WERI-Rb-1 (cell line): ENCODE data around the gene GPBP1.
"Not testable (repeated sequence)": the region's sequence is repeated elsewhere in the genome, so short reads cannot be mapped to it uniquely, and the experiment has no call there.

Experiments used
- DNase-seq: peaks from one replicate; pipeline ENCODE4 v3.0.0-alpha.2; 2020
- H3K27ac ChIP-seq: fragments of 250-450 bp; sonication (Bioruptor Pico); 2 replicates; pipeline ENCODE4 v1.5.1; 2020; ENCODE audit warnings: mild to moderate bottlenecking, moderate library complexity
- H3K27me3 ChIP-seq: fragments of 250-450 bp; sonication (Bioruptor Pico); 2 replicates; pipeline ENCODE4 v1.5.1; 2021; ENCODE audit warnings: mild to moderate bottlenecking, low read depth, moderate library complexity; ENCODE audit not compliant: insufficient read depth, severe bottlenecking
- H3K36me3 ChIP-seq: fragments of 250-450 bp; sonication (Bioruptor Pico); 2 replicates; pipeline ENCODE4 v1.5.1; 2020; ENCODE audit warnings: mild to moderate bottlenecking, moderate library complexity
- H3K4me3 ChIP-seq: 2 replicates; pipeline ENCODE4 v1.5.1; 2011; ENCODE audit warnings: low read depth, mild to moderate bottlenecking, control low read depth, low read length
- H3K9me3 ChIP-seq: fragments of 250-450 bp; sonication (Bioruptor Pico); 2 replicates; pipeline ENCODE4 v1.5.1; 2021; ENCODE audit warnings: mild to moderate bottlenecking, moderate library complexity; ENCODE audit not compliant: severe bottlenecking
- CTCF ChIP-seq: IDR thresholded peaks from 2 replicates; pipeline ENCODE4 v1.5.1; 2011; ENCODE audit warnings: low read depth, mild to moderate bottlenecking, control low read depth, inconsistent platforms, low read length

The GPBP1 gene

DNA sequence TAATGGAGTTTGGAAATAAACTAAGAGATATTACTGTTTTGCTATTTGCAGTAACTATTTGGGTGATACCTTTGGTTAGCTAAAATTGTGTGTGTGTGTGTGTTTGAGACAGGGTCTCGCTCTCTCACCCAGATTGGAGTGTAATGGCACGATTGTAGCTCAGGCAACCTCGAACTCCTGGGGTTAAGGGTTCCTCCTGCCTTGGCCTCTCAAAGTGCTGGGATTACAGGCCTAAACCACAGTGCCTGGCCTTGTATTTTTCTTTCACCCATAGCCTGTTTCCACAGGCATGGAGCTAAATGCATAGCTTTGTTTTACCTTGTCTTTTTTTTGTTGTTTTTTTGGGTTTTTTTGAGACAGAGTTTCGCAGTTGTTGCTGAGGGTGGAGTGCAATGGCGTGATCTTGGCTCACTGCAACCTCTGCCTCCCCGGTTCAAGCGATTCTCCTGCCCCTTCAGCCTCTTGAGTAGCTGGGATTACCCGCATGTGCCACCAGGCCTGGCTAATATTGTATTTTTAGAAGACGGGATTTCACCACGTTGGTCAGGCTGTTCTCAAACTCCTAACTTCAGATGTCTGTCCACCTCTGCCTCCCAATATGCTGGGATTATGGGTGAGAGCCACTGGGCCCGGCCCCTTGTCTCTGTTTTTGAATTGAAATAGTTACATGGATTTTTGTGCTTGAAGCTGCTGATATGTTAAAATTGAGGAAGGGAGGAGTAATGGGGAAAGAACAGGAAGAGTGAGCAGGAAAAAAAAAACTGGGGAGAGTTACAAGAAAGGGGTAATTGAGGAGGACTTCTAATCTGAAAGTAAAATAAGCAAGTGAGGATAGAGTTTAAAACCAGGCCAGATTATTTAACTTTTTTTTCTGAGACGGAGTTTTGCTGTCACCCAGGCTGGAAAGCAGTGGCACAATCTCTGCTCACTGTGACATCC is 5.7 kb downstream of the GPBP1 start:
- no peak overlapping the region for H3K27ac ChIP-seq
- peaks cover 70% of the 10 kb centered on the region for H3K36me3 ChIP-seq
- no peak for DNase-seq
- H3K4me3 ChIP-seq, result peak overlapping the region; percentile 33; the same call in 1 of the 2 replicates
- TF ChIP-seq CTCF, result no peak
- no peaks in the 10 kb centered on the region for H3K27me3 ChIP-seq
- H3K9me3 ChIP-seq, result no peaks in the 10 kb centered on the region

DNA sequence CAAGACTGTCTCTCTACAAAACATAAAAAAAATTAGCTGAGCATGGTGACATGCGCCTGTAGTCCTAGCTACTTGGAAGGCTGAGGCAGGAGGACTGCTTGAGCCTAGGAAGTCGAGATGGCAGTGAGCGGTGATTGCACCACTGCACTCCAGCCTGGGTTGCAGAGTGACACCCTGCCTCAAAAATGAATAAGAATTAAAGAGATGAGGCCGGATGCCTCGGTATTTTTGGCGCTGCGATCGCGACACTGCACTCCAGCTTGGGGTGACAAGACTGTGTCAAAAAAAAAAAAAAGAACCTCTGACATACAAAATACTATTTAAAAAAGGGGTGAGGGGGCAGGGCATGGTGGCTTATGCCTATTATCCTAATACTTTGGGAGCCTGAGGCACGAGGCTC is 7.3 kb downstream of the GPBP1 start:
- no peak overlapping the region for H3K4me3 ChIP-seq

DNA sequence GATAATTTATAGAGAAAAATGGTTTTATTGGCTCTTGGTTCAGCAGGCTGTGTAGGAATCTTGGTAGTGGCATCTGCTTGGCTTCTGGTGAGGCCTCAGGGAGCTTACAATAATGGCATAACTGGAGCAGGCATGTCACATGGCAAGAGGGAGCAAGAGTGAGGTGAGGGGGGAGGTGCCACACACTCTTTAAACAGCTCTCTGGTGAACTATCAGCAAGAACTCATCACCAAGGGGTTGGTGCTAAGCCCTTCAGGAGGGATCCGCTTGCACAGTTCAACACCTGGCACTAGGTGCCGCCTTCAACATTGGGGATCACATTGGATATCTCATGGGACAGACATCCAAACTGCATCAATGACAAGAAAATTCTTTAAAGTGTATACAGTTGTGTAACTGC is 10.5 kb downstream of the GPBP1 start:
- peak; percentile 23; the same call in 1 of the 2 replicates for TF ChIP-seq CTCF
- Histone ChIP-seq H3K9me3 (no peaks in the 10 kb centered on the region), H3K27ac (no peak overlapping the region), H3K36me3 (peaks cover 42% of the 10 kb centered on the region), H3K4me3 (no peak overlapping the region), H3K27me3 (no peaks in the 10 kb centered on the region)
- no peak for DNase-seq

More for the DNA sequence above, 7.3 kb downstream of the GPBP1 start:
- no peak overlapping the region for H3K27ac ChIP-seq
- no peaks in the 10 kb centered on the region for H3K9me3 ChIP-seq
- TF ChIP-seq CTCF, result no peak
- peaks cover 66% of the 10 kb centered on the region for H3K36me3 ChIP-seq
- no peak for DNase-seq
- H3K27me3 ChIP-seq, result no peaks in the 10 kb centered on the region

- TF ChIP-seq CTCF, result no peak
- no peak overlapping the region for H3K4me3 ChIP-seq
- H3K27ac ChIP-seq, result no peak overlapping the region
- no peak for DNase-seq
- peaks cover 35% of the 10 kb centered on the region for H3K36me3 ChIP-seq
- no peaks in the 10 kb centered on the region for H3K27me3 ChIP-seq
- no peaks in the 10 kb centered on the region for H3K9me3 ChIP-seq
These were observed 11.5 kb downstream of the GPBP1 start for GRCh38 chr5:57185313-57185712.

- Histone ChIP-seq H3K9me3 (no peaks in the 10 kb centered on the region), H3K27me3 (no peaks in the 10 kb centered on the region), H3K4me3 (no peak overlapping the region), H3K27ac (no peak overlapping the region), H3K36me3 (peaks cover 36% of the 10 kb centered on the region)
- no peak for TF ChIP-seq CTCF
- DNase-seq, result no peak
These were observed 12.3 kb downstream of the GPBP1 start for GRCh38 chr5:57186194-57186593.

GRCh38 chr5:57187977-57188376 is 14.1 kb downstream of the GPBP1 start:
- H3K9me3 ChIP-seq, DNase-seq, H3K27me3 ChIP-seq, H3K4me3 ChIP-seq, H3K27ac ChIP-seq: not testable (repeated sequence)
- peaks cover 38% of the 10 kb centered on the region for H3K36me3 ChIP-seq
